Amniotic stem cell (primary cell): ENCODE data around the gene UGT1A10.
"Not testable (repeated sequence)": the region's sequence is repeated elsewhere in the genome, so short reads cannot be mapped to it uniquely, and the experiment has no call there.

Experiments used
- DNase-seq: peaks from one replicate; lab custom pipeline; 2025; lab: John Stamatoyannopoulos, UW

Gene UGT1A10

DNA sequence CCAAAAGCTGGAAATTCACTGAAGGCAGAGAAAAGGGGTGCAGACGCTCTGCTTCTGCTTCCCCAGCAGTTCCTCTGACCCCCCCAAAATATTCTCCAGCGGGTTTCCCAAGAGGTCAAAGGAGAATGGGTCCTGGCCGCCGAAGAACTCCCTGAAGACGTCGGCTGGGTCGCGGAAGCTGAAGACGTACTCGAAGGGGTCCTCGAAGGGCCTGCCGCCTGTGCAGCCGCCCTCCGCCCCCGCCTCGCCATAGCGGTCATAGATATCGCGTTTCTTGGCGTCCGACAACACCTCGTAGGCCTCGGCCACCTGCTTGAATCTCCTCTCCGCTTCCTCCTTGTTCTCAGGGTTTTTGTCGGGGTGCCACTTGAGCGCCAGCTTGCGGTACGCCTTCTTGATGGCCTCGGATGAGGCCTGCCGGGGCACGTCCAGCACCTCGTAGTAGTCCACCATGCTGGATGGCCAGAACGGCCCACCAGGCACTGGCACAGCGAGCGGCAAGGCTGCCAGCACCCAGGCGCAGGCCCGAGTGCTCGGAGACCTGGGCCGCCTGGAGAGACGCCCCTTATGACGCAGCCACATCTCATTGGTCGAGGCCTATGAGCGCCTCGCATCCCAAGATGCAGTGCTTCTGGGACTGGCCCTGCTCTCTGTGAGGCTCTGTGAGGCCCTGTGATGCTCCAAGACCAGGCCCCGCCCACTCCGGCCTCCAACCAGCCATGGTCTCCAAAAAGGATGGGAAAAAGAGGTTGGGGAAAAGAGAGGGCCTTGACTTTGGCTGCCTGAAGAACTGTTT lies 107.4 kb downstream of the UGT1A10 start:
- DNase-seq: no peak

DNA sequence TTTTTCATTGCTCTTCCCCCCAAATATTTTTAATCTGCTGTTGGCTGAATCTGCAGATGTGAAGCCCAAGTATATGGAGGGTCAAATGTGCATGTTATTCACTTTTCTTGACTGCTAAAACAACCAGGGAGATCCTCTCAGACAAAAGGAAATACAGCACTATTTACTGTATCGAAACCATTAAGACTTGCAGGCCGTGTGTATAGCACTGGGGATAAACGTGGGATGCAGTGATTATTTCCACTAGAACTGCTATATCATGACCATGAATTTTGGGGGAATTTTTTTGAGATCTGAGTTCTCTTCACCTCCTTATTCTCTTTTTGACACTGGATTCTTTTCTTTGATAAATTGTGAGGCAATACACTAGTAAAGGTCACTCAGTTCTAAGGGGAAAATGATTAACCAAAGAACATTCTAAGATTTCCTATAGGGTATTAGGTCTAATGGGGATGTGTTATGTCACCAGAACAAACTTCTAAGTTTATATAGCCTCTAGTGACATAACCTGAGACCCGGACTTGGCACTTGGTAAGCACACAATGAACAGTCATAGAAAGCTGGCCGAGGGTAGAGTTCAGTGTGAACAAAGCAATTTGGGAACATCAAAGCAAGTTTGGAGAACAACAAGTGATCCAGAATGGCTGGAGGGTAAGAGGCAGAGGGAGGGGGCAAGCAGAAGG lies 109.0 kb downstream of the UGT1A10 start:
- no peak for DNase-seq

GRCh38 chr2:233745838-233746237 lies 109.6 kb downstream of the UGT1A10 start:
- not testable (repeated sequence) for DNase-seq

DNA sequence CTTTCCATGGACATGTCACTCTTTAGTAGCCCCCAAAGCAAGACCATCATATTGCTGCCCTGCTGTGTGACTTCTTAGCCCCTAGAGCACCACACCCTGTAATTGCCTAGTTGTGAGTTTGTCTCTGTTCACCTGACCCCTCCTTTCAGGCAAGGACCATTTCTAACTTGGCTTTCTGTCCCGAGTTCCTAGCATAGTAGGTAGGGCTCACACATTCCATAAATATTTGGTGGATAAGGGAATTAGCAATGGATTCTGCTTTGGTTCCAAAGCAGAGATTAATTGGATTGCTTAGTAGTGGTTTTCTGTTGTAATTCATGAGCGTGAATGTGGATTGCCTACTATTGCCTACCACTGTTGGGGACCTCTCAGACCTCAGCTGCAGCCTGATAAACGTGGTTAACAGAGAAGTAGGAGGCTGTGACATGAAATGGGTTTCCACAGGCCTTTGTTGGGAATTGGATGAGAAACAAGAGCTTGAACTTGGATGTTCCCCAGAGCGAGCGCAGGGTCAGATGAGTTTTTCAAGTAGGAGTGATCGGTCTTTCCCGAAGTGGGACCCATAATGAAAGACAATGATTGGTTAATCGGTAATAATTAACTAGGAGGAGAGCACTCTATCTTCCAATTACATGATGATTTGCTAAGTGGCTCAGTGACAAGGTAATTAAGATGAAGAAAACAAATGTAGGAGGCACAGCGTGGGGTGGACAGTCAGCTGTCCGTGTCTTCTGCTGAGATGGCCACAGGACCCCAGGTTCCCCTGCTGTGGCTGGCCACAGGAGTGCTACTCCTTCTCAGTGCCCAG lies 110.4 kb downstream of the UGT1A10 start:
- no peak for DNase-seq

DNA sequence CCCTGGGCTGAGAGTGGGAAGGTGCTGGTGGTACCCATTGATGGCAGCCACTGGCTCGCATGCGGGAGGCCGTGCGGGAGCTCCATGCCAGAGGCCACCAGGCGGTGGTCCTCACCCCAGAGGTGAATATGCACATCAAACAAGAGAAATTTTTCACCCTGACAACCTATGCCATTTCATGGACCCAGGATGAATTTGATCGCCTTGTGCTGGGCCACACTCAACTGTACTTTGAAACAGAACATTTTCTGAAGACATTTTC lies 111.0 kb downstream of the UGT1A10 start:
- no peak for DNase-seq

GRCh38 chr2:233750689-233751088 lies 114.4 kb downstream of the UGT1A10 start:
- DNase-seq: not testable (repeated sequence)

GRCh38 chr2:233751212-233752009 lies 115.2 kb downstream of the UGT1A10 start:
- DNase-seq: not testable (repeated sequence)

DNA sequence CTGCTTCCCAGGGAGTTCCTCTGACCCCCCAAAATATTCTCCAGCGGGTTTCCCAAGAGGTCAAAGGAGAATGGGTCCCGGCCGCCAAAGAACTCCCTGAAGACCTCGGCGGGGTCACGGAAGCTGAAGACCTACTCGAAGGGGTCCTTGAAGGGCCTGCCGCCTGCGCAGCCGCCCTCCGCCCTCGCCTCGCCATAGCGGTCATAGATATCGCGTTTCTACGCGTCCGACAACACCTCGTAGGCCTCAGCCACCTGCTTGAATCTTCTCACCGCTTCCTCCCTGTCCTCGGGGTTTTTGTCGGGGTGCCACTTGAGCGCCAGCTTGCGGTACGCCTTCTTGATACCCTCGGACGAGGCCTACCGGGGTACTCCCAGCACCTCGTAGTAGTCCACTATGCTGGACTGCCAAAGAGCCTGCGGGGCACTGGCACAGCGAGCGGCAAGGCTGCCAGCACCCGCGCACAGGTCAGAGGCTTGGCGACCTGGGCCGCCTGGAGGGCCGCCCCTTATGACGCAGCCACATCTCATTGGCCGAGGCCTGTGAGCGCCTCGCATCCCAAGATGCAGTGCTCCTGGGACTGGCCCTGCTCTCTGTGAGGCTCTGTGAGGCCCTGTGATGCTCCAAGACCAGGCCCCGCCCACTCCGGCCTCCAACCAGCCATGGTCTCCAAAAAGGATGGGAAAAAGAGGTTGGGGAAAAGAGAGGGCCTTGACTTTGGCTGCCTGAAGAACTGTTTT lies 118.8 kb downstream of the UGT1A10 start:
- no peak for DNase-seq

GRCh38 chr2:233756429-233757081 lies 120.3 kb downstream of the UGT1A10 start:
- DNase-seq: no peak

DNA sequence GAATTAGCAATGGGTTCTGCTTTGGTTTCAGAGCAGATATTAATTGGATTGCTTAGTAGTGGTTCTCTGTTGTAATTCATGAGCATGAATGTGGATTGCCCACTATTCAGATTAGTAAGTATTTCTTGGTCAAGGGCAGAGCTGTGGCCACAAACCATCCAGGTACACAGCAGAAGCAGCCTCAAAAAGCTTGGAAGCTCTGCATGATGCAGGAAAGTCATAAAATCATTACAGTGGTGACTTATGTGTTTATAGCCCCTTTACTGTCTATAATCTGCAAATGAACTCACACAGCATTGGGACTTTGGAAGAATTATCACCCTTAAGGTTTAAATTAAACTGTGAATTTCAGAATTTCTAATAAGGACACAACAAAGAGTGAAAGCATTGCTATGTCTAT lies 121.9 kb downstream of the UGT1A10 start:
- DNase-seq: no peak

GRCh38 chr2:233758849-233759248 lies 122.6 kb downstream of the UGT1A10 start:
- DNase-seq: no peak

- DNase-seq: no peak
Measured at GRCh38 chr2:233760043-233760442, 123.8 kb downstream of the UGT1A10 start, which contains the start of gene UGT1A1. Gene UGT1A1 (plus strand): TSS chr2:233760270. CDS start chr2:233760288, 18 bp downstream.

- no peak for DNase-seq
Measured at GRCh38 chr2:233761040-233761769, 125.0 kb downstream of the UGT1A10 start.

DNA sequence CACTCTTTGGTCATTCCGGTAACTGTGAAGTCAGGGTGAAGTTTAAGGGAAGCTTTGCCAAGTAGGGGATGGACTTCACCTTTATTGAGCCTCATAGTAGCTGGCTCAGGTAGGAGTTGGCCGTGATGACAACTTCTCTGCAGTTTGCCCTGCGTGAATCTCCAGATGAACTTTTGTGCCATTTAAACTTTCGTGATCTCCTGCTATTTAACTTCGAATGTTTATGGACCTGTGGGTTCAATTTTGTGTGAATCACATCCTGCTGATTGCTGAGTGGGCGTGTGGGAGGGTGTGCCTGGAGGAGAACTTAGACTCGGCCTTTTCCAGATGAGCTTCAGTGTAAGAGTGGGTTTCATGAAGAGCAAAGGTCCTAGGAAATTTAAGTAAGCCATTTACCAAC lies 128.0 kb downstream of the UGT1A10 start:
- DNase-seq: no peak

GRCh38 chr2:233764761-233765160 lies 128.5 kb downstream of the UGT1A10 start:
- no peak for DNase-seq

- no peak for DNase-seq
Measured at GRCh38 chr2:233766416-233766815, 130.2 kb downstream of the UGT1A10 start.

DNA sequence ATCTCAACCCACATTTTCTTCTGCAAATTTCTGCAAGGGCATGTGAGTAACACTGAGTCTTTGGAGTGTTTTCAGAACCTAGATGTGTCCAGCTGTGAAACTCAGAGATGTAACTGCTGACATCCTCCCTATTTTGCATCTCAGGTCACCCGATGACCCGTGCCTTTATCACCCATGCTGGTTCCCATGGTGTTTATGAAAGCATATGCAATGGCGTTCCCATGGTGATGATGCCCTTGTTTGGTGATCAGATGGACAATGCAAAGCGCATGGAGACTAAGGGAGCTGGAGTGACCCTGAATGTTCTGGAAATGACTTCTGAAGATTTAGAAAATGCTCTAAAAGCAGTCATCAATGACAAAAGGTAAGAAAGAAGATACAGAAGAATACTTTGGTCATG lies 131.8 kb downstream of the UGT1A10 start:
- no peak for DNase-seq

- DNase-seq: no peak
Measured at GRCh38 chr2:233769260-233769659, 133.0 kb downstream of the UGT1A10 start.

DNA sequence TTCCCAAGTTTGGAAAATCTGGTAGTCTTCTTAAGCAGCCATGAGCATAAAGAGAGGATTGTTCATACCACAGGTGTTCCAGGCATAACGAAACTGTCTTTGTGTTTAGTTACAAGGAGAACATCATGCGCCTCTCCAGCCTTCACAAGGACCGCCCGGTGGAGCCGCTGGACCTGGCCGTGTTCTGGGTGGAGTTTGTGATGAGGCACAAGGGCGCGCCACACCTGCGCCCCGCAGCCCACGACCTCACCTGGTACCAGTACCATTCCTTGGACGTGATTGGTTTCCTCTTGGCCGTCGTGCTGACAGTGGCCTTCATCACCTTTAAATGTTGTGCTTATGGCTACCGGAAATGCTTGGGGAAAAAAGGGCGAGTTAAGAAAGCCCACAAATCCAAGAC lies 135.9 kb downstream of the UGT1A10 start:
- DNase-seq: no peak

- DNase-seq: no peak
Measured at GRCh38 chr2:233772583-233772982, 136.3 kb downstream of the UGT1A10 start.
